ENCODE data around the gene MSI2.

DNA sequence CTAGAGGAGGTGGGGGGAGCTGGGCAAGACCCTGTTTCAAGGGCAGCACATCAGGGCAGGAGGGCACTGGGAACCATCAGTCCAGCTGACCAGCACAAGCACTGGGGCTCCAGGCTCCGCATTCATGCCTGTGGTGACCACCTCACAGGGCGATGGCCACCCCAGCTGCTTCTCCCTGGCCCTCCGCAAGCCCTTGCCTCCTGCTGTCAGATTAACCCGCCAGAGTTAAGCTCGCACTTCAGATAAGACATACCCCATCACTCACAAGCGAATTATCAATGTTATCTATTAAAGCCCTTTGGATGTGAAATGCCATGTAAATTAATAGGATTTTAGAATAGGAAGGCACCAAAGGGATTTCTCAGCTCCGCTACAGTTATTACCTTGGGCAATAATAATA is 383.8 kb downstream of the MSI2 start:
- TF ChIP-seq, protein P1, sequence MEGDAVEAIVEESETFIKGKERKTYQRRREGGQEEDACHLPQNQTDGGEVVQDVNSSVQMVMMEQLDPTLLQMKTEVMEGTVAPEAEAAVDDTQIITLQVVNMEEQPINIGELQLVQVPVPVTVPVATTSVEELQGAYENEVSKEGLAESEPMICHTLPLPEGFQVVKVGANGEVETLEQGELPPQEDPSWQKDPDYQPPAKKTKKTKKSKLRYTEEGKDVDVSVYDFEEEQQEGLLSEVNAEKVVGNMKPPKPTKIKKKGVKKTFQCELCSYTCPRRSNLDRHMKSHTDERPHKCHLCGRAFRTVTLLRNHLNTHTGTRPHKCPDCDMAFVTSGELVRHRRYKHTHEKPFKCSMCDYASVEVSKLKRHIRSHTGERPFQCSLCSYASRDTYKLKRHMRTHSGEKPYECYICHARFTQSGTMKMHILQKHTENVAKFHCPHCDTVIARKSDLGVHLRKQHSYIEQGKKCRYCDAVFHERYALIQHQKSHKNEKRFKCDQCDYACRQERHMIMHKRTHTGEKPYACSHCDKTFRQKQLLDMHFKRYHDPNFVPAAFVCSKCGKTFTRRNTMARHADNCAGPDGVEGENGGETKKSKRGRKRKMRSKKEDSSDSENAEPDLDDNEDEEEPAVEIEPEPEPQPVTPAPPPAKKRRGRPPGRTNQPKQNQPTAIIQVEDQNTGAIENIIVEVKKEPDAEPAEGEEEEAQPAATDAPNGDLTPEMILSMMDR (IDR thresholded peaks at IDR 0.05): no peak
- TF ChIP-seq POLR2A (IDR thresholded peaks at IDR 0.05) (no peak), POLR2AphosphoS5 (IDR thresholded peaks at IDR 0.05) (no peak)
